GM15510 (cell line): ENCODE data around the gene COQ7.

ENCODE experiments used
- POLR2A ChIP-seq: IDR thresholded peaks from 3 replicates; pipeline ENCODE4 v1.6.1; 2011; ENCODE audit warnings: borderline replicate concordance; ENCODE audit not compliant: insufficient read length; ENCODE audit errors: extremely low read depth

Gene COQ7

DNA sequence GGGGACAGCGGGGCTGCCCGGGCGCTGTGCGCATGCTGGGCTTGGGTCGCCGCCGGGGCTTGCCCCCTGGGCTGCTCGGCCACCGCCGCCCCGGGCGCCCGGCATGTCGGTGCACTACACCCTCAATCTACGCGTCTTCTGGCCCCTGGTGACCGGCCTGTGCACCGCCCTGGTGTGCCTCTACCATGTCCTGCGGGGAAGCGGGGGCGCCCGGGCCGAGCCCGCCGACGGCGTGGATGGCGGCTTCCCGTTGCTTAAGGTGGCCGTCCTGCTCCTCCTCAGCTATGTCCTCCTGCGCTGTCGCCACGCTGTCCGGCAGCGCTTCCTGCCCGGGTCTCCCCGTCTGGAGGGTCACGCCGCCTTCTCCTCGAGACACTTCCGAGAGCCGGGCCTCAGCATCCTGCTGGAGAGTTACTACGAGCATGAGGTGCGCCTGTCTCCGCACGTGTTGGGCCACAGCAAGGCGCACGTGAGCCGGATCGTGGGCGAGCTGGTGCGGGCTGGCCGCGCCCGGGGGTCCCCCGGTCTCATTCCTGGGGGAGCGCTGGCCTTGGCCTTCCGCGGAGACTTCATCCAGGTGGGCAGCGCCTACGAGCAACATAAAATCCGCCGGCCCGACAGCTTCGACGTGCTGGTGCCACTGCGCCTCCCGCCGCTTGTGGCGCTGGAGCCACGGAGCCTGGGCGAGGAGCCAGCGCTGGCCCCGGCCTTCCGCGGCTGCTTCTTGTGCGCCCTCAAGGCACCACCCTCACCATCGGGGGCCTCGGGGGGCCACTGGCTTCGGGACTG is 47.1 kb downstream of the COQ7 start:
- no peak for TF ChIP-seq POLR2A

DNA sequence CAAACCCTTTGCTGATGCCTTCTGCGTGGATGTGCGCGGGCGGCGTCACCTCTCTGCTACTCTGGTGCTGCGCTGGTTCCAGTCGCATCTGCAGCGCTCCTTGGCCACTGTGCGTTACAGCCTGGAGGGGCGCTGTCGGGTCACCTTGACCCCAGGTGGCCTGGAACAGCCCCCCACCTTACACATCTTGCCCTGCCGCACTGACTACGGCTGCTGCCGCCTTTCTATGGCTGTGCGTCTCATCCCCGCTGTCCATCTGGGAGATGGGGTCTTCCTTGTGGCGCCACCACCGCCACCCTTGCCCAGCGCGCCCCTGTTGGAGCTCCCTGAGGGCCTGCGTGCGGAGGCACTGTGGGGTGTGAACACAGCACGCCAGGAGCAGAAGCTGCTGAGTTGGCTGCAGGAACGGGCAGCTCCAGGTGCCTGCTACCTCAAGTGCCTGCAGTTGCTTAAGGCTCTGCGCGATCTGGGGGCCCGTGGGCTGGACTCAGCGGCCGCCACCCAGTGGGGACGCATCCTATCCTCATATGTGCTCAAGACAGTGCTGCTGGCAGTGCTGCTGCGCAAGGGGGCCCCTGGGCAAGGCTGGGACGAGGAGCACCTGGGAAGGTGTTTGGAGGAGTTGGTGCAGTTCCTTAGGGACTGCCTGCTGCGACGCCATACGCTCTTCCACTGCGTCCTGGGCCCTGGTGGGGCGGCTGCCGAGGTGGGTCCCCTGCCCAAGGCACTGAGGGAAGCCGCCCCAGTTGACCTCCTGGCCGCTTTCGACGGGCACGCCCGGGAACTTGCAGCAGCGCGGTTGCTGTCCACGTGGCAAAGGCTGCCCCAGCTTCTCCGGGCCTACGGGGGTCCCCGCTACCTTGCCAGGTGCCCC is 48.0 kb downstream of the COQ7 start:
- no peak for TF ChIP-seq POLR2A

DNA sequence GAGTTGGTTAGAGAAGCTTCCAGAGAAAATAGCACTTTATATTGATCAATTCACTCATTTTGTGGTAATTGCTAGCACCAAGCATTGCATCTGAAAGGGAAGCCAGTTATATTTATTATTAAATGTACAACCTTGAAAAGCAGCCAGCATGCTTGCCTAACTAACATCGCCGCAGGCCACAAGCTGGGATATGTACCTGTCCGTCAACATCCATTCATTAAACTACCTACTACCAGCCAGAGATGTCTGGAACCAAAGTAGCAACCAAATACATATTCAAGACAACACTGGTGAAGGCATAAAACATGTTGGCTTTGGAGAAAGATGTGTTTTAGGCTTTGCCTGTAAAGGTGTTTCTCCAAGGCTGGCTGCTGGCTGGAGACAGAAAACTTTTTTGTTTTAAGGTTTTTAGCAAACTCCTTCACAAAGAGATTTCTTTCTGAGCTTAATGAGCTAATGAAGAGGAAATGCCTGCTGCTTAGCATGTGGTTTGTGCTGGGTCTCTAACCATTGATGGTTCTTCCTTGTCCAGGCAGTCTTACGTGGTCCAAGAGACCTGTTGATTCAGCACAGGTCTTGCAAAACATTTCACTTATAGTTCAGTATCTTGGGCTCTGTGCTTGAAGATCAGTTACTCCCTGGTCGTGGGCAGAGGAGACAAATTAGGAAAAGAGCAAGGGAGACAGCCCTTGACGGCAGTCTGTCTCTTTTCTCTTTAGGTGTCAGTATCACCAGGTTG is 49.5 kb downstream of the COQ7 start:
- TF ChIP-seq POLR2A = no peak

DNA sequence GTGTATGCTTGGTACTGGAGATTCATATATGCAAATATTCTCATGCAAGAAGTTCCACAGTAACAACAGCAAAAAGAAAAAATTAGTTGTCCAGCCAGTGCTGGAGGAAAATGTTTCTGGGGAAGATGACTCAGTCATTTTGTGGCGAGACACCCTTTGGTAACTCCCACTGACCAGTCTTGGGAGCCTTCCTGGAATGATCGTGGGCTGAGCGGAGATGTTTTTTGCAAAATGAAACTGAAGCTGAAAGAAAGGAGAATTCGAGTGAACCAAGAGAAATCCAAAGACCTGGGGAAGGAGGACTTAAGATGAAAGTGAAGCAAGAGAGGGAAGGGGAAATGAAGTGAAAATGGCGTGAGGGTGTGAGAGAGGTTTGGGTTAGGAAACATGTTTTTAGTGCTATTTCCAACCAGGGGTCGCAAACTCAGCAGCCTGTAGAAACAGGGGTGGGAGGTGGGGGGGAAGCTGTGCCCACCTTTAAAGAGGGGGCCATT is 51.6 kb downstream of the COQ7 start:
- no peak for TF ChIP-seq POLR2A

DNA sequence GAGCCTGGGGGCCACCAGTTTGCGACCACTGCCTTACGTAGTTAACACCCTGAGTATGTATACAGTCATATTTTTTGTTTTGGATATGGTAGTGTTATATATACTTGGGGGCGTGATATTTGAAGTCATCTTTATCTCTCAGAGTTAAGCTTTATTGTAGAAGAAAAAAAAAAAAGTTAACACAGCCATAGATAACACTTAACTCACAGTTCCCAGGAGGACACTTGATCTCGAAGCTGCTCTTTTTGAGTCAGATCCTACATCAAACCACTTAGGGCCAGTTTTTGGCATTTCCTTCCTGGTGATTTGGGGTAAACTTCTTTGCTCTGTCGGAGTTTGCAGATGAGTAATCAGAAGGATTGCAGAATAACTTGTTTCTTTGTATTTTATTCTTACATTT is 52.1 kb downstream of the COQ7 start:
- no peak for TF ChIP-seq POLR2A

DNA sequence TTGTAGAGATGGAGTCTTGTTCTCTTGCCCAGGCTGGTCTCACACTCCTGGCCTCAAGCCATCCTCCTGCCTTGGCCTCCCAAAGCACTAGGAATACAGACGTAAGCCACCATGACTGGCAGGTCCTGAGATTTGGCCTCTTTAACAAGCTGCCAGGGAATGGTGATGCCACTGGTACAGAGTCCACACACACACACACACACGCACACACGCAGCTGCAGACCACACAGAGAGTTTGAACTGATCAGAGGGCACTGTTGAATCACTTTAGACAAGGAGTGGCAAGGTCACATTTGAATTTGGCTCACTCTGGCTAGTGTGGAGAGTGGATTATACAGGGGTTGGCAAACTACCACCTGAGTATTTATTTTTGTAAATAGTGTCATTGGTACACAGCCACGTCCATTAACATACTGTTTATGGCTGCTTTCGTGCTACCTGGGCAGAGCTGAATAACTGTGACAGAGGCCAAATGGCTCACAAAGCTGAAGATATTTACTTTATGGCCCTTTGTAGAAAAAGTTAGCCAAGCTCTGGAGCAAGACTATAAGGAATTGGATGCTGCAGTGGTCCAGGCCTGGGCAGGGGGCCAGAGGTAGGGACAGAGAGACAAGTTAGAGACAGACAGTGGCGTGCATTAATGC is 56.2 kb downstream of the COQ7 start:
- TF ChIP-seq POLR2A = no peak

DNA sequence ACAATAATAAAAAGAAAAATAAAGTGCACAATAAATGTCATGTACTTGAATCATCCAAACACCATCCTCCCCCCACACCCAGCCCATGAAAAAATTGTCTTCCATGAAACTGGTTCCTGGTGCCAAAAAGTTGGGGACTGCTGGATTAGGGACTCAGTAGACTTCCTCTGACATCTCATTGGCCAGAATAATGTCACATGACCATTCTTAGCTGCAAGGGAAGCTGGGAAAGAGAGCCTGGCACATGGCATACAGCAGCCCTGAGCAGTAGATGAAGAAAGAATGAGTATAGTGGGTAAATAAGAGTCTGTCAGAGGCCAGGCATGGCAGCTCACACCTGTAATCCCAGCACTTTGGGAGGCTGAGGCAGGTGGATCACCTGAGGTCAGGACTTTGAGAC is 58.9 kb downstream of the COQ7 start:
- TF ChIP-seq POLR2A = no peak

DNA sequence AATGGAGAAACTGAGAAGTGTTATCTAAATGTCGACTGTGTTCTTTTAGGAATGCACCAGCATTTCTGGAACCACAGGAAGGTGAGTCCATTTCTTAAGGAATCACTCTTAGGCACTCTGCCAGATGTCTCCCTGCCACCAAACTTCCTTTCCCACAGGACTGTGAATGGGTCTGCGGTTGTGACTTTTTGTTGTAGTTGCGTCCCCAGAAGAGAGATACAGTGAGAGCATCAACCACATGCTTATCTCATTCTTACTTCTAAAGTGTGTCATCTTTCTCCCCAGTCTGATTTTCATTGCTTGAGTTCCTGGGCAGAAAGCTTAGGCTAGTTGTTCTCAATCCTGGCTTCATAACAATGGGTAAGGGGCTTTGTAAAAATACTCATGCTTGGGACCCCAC is 59.8 kb downstream of the COQ7 start:
- TF ChIP-seq POLR2A = no peak

DNA sequence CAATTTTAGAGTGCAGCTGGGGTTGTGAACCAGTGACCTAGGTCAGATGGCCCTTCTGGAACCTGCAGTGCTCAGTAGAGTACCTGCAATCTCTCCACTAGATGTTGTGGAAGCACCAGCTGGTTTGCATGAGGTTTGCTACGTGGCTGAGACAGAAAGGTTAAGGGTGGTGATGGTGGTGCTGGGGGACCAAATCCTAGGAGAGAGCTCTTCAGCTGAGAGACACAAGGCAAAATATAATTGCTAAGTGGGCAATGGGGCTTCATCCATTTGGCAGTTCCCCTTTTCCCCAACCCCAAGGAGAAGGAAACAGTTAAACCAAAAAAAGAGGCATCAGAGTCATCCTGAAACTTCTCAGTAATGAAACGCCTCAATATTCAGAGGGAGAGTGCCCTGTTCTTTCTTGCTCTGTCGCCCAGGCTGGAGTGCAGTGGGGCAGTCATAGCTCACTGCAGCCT is 60.3 kb downstream of the COQ7 start:
- no peak for TF ChIP-seq POLR2A

DNA sequence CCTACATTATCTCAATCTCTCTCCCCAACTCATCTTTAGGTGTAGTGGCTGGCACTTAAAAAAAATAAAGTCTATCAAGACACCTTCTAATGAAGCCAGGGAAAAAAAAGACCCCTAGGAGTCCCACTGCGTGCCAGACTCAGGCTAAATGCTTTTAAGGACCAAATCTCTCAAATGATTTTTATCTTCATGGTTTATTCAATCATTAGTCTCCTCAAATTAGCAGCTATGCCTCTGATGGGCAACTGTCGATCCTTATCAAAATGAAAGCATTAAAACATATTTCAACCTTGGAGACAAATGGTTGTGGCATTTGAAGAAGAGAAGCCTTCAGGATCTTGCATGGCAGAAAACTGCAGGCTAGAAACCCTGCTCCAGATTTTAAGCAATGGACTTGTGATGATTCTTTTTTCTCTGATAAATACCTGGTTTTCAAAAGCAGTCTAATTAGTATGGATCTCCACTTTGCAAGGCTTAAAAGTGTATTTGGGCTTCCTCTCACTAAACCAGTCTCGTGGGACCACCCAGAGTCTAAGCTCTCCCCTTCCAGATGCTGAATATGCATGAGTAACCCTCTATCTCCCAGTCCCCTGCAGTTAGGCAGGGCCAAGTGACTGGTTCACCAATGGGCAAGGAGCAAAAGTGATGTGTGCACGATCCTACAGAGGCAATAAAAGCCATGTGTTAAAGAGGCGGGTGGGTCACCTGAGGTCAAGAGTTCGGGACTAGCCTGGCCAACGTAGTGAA is 61.2 kb downstream of the COQ7 start:
- TF ChIP-seq POLR2A = no peak
